ENCODE measurements around the gene PYDC1.
"Not testable (repeated sequence)": the region's sequence is repeated elsewhere in the genome, so short reads cannot be mapped to it uniquely, and the experiment has no call there.

Gene PYDC1

DNA sequence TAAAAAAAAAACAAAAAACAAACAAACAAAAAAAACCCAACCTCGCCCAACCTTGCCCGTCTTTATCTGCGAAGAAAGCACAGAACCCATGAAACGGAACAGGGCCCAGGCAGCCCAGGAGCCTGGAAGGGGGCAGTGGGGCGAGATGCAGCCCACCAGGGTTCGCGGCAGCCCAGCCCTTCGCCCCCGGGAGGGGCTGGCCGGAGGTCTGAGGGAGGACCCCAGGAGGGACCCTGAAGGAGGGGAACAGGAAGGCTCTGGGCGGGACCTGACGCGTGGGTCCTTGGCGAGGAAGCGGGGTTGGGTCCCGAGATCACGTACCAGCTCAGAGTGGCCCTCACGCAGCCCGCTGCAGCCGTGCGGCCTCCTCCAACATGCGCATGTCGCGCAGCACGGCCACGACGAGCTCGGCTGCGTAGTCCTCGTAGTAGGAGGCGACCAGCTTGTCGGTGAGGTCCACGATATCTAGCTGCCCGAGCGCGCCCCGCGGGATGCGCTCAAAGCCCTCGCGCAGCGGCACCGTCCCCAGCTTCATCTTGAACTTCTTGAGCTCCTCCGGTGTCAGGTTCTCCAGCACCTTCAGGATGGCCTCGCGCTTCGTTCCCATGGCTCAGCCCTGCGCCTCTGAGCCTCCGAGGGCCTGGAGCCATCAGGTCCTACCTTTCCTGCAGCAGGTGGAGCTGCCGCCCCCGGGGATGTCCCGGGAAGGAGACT, at the start of gene PYDC1:
Gene PYDC1 (minus strand): TSS at position 714 of the 714 bp plus-strand sequence. CDS start 107 bp downstream, at position 607.
- DNase-seq = no peak

DNA sequence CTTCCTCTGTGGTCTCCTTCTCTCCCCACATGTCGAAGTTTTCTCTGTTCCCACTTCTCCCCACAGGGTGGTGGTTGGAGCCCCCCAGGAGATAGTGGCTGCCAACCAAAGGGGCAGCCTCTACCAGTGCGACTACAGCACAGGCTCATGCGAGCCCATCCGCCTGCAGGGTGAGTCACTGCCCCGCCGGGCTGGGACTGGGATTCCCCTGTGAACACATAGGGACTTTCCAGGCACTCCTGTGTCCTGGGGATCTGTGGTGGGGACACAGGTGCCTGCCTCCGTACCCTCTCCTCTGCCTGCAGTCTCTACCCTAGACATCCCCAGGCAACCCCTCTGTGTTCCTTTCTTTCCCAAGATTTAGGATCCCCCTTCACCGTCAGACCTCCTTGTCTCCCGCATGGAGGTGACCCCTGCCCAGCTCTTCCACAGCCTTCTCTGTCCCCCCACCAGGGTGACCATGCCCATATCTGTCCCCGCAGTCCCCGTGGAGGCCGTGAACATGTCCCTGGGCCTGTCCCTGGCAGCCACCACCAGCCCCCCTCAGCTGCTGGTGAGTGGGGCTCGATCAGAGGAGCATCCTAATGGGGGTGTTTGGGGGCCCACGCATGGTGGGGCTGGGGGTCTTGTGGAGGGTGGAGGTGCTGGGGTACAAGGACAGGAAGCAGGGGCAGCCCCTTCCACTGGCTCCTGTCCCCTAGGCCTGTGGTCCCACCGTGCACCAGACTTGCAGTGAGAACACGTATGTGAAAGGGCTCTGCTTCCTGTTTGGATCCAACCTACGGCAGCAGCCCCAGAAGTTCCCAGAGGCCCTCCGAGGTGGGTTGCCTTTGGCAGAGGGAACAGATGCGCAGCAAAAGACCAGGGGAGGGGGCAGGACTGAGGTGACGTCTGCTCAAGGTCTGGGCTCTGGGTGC, 48.7 kb upstream of the PYDC1 start:
- no peak for DNase-seq

DNA sequence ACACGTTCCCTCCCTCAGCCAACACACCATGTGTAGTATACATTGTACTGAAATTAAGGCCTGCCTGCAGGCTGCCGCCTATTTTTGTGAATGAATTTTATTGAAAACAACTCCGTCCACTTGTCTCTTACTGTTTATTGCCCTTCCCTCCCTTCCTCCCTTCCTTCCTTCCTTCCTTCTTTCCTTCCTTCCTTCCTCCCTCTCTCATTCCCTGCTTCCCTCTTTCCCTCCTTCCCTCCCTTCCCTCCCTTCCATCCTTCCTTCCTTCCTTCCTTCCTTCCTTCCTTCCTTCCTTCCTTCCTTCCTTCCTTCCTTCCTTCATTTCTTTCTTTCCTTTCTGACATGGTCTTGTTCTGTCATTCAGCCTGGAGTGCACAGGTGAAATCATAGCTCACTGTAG, 45.1 kb upstream of the PYDC1 start:
- no peak for DNase-seq

DNA sequence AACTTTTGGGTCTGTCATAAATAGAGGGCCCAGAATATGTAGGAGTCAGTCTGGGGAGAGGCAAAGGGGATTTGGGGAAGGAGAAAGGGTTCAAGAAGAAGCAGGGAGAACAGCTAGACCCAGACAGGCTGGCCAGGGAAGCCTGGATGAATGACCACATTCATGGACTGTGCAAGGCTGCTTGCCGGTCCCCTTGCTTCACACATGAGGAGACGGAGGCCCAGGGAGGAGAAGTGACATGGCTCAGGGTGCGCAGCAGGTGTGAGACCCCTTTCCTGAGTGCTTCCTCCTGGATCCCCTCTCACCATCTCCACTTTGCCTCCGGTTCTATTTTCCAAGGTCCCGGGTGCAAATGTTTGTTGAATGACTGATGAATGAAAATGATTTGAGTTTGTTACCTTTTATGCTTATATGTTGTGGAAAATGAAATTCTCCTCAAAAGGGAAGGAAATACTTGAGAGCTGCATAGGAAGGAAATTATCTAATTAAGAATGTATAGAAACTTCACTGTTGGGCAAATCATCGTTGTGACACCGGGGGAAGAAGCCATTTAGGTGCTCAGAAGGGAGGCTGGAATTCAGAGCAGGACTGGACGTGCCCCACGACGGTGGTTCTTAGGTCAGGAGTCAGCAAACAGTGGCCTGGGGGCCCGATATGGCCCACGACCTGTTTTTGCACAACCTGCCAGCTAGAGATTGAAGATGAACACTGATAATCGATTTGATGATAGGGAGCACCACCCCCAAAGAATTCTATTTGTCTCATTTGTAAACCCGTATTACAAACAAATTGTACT, 43.4 kb upstream of the PYDC1 start:
- DNase-seq = no peak

DNA sequence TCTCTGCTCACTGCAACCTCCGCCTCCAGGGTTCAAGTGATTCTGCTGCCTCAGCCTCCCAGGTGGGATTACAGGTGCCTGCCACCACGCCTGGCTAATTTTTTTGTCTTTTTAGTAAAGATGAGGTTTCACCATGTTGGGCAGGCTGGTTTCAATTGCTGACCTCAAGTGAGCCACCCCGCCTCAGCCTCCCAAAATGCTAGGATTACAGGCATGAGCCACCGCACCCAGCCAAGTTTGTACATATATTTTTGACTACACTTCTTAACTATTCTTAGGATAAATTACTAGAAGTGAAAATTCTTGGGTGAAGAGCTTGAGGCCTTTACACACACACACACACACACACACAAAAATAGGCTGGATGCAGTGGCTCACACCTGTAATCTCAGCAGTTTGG, 41.4 kb upstream of the PYDC1 start:
- no peak for DNase-seq

DNA sequence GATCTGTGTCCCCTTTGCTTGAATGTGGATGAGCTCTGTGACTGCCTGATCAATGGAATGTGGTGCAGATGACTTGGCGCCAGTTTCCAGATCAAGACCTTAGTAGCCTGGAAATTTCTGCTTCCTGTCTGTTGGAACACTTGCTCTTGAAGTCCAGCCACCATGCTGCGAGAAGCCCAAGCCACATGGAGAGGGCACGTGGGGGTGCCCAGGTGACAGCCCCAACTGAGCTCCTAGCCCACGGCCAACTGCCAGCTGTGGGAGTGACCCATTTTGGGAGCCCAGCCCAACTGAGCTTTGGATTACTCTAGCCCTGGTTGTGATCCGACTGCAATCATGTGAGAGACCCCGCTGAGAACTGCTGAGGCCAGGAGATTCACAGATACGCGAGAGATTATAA, 39.5 kb upstream of the PYDC1 start:
- no peak for DNase-seq

DNA sequence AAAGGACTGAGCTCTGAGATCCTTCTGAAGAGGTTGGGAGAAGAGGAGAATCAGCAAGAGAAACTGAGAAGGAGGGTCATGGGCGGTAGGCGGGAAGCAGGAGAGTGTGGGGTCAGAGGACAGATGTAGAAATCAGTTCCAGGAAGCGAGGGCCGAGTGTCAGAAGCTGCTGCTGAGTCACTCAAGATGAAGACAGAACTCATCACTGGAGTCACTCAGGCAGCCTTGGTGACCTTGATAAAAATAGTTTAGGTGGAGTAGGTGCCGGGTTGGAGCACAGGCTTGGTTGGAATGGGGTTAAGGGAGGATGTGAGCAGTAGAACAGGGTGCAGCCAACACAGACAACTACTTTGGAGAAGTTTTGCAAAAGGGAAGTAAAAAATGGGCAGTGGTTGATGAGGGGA, 36.7 kb upstream of the PYDC1 start:
- no peak for DNase-seq

DNA sequence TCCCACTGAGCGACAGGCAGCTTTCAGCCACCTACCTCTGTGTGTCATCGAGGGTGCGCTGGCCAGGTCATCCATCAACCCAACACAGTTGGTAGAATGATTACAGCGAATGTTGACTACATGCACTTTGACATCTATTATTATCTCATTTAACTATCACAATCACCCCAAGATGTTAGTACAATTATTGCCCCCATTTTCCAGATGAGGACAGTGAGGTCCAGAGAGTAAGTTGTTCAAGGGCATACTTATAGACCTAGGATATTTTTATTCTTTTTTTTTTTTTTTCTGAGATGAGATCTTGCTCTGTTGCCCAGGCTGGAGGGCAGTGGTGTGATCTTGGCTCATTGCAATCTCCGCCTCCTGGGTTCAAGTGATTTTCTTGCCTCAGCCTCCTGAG, 34.5 kb upstream of the PYDC1 start:
- no peak for DNase-seq

DNA sequence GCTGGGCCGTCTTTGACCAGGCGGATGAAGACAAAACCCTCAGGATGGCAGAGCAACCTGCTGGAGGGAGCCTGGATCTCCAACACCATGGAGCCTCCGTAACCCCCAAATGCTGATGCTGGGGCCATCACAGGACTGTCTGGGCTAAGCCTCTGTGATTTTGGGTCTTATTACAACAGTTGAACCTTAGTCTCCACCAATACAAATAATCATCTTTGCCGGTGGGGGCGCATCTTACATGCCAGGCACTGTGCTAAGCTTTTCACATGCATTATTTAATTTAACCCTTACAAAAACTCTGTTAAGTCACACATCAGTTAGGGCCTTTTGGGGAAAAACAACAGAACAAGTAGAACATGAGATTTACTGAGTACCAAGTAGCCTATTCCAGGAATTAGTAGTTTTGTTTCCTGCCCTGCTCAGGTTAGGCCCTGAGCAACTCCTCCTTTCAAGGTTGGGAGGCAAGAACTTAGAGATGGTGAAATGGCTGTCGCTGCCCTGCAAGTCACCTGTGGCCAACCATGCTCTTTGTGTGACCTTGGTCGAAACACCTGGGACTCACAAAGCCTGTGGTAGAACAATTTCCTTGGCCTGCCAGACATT, 33.9 kb upstream of the PYDC1 start:
- no peak for DNase-seq

DNA sequence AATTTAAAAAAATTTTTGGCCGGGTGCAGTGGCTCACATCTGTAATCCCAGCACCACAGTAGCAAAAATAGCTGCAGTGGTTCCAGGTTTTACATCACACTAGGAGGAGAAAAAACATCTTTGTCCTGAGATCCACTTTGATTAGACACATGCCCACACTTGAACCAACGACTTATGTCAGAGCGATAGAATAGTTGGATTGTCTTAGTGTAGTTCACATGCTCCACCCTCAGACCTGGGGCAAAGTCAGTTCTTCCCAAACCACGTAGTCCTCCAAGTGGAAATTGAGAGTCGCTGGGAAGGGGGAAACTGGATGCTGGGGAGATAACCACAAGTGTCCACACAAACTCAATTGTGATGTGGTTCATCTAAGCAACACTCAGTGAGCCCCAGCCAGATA, 31.4 kb upstream of the PYDC1 start:
- no peak for DNase-seq

DNA sequence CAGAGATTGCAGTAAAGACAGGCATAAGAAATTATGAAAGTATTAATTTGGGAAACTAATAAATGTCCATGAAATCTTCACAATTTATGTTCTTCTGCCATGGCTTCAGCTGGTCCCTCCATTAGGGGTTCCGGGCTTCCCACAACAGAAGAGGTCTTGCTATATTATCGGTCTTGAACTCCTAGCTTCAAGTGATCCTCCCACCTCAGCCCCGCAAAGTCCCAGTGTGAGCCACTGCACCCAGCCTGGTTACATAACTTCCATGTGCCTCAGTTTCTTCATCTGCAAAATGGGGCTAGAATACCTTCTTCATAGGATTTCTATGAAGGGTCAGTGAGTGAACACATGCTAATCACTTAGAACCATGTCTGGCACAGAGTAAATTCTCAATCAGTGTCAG, 29.4 kb upstream of the PYDC1 start:
- no peak for DNase-seq

DNA sequence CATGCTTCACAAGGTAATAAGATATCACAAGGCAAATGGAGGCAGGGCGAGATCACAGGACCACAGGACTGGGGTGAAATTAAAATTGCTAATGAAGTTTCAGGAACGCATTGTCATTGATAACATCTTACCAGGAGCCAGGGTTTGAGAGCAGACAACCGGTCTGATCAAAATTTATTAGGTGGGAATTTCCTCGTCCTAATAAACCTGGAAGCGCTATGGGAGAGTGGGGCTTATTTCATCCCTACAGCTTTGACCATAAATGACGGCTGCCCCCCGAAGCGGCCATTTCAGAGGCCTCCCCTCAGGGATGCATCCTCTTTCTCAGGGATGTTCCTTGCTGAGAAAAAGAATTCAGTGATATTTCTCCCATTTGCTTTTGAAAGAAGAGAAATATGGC, 28.7 kb upstream of the PYDC1 start:
- DNase-seq = not testable (repeated sequence)

DNA sequence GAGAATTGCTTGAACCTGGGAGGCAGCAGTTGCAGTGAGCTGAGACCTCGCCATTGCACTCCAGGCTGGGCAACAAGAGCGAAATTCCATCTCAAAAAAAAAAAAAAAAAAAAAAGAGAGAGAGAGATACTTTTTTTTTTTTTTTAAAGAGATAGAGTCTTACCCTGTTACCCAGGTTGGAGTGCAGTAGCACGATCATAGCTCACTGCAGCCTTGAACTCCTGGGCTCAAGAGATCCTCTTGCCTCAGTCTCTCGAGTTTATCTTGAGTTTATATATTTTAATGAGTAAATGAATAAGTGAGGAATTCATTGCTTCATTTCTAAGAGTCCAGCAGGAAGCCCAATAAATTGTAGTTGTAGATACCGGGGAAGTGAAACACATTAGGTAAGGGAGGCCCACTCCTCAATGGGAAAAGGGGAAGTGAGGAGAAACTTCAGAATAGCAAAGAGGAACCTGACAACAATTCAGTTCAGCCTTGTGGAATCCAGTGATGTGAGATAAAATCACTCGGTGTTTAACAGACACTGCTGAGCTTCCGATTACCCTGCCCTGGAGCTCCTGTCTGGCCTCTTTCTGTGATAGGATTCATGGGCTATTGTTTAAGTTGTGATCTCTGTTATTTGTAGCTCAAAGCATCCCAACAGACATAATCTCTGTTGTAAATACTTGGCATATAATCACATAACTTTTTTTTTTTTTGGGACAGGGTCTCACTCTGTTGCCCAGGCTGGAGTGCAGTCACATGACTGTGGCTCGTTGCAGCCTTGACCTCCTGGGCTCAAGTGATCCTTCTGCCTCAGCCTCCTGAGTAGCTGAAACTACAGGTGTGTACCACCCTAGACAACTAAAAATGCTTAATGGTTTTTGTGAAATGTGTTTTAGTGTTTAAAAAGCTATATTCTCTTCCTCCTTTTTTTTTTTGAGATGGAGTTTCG, 27.1 kb upstream of the PYDC1 start:
- DNase-seq = no peak

DNA sequence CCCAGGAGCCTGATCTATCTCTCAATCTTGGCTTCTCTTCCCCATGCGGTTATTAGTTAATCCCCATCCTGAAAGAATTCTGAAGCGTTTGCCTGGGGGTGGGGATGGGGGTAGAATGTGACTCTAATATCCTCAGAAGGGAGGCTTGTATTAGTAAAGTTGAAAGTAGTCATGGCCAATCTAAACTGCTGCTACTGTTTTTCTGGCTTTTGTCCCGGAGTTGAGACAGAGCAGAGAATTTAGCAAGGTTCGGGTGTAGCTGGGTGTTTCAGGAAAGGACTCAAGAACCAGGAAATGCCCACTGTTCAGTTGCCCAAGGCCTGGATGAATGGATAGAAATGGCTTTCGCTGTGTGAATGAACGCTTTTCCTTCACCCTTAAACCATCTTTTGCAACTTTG, 25.3 kb upstream of the PYDC1 start:
- DNase-seq = no peak

DNA sequence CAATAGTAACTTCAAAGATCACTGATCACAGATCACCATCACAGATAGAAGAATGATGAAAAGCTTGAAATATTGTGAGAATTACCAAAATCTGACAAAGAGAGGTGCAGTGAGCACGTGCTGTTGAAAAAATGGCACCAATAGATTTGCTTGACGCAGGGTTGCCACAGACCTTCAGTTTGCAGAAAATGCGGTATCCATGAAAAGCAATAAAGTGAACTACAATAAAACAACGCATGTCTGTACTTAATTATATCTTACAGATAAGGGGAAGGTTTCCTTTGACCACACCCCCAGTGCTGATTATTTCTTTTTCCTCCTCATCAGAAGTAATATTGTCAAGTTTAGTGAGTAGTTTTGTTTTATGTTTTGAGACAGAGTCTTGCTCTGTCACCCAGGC, 21.1 kb upstream of the PYDC1 start:
- DNase-seq = no peak

DNA sequence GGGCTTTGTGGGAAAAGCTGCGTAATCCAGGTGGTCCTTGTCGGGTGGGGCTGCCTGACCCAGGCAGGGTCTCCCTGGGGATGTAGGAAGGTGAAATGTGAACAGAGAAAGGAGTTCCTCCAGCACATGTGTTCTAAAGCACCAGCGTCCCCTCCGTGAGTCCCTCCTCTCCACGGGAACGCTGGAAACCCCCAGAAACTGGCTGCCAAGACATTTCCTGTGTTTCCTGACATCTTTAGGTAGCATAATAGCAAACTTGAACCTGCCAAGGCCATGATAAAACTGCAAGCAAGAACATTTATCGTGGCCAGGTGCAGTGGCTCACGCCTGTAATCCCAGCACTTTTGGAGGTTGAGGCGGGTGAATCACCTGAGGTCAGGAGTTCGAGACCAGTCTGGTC, 12.6 kb upstream of the PYDC1 start:
- DNase-seq = no peak

DNA sequence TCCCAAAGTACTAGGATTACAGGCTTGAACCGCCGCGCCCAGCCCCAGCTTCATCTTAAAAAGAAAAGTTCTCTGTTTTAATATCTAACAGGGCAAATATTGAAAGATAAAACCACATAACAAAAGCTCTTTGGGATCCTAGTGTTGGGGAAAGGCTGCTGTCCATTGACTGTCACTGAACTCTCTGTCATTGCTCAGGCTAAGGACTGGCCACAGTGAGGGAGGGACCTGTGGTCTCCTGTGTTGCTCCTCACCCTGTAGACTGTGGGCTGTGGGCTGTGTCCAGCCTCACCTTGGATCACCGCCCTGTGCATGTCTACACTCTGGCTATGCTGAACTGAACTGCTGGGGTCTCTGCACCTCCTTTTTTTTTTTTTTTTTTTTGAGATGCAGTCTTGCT, 11.3 kb upstream of the PYDC1 start:
- DNase-seq = no peak

DNA sequence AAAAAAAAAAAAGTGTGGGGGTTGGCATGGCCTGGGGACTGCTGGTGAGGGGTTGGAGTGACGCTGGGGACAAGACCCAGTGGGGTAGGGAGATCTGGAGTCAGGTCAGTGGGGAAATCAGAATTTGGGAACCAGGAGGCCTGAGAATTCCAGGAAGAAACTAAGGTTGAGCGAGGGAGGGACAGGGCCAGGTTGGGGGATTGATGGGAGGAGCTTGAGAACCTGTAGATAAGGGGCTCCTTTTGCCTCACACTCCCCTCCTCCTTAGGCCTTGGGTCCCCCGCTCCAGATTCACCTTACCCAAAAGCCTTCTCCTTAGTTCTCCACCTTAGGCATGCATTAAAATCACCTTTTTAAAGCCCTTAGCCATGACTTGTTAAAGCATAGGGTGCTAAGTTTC, 8.3 kb upstream of the PYDC1 start:
- no peak for DNase-seq

DNA sequence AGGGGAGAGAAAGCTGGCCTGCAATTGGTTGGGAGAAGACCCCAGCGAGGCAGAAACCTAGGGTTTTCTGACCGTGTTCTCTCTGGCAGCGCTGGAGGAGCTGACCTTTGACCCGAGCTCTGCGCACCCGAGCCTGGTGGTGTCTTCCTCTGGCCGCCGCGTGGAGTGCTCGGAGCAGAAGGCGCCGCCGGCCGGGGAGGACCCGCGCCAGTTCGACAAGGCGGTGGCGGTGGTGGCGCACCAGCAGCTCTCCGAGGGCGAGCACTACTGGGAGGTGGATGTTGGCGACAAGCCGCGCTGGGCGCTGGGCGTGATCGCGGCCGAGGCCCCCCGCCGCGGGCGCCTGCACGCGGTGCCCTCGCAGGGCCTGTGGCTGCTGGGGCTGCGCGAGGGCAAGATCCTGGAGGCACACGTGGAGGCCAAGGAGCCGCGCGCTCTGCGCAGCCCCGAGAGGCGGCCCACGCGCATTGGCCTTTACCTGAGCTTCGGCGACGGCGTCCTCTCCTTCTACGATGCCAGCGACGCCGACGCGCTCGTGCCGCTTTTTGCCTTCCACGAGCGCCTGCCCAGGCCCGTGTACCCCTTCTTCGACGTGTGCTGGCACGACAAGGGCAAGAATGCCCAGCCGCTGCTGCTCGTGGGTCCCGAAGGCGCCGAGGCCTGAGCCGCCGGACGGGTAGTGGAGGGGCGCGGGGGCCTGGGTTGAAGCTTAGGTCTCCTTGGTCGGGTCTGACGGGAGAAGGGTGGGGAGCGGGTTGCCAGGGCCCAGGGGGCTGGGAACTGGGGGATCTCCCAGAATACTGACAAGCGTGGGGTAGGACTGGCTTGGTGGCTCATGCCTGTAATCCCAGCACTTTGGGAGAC, 7.4 kb upstream of the PYDC1 start:
- no peak for DNase-seq

DNA sequence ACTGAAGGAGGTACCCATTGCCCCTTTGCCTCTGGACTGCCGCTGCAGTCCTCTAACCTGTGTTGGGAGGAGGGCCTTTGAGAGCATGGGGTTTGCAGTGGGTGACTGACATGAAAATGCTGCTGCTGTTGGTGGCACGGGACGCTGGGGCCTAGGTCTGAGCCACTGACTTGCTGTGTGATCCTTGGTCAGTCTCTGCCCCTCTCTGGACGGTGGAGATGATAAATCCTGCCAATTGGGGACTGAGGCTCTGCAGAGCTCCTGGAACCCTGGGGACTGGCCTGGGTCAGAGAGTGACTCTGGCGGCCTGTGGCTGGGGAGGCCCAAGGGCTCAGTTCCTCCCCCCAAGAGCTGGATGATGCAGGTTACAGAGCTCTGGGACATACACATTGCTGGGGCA, 6.1 kb upstream of the PYDC1 start:
- no peak for DNase-seq

Data from NCI-H2227 treated with DMSO at 0.1 percent for 48 hours (cell line).